Right renal cortex interstitium (tissue), 3 donors: ENCODE results near the gene PYROXD2. TPM values are rescaled to one million over a fixed set of nuclear protein-coding genes. Genes with fewer than 3 reads are reported as not detected.
"Not testable (repeated sequence)": the region's sequence is repeated elsewhere in the genome, so short reads cannot be mapped to it uniquely, and the experiment has no call there.

Source experiments
- DNase-seq, 3 donors: peaks; one replicate each; pipeline ENCODE4 v3.0.0-alpha.2; 2013; ENCODE audit warnings: low read depth in 3 of 3, low spot score in 2 of 3
- polyA plus RNA-seq, 3 donors: library from polyadenylated mRNA; unstranded; fragments of 120-200 nt; gene quantifications; one replicate each; pipeline ENCODE4 v1.2.1, GENCODE V29; 2013; ENCODE audit not compliant: insufficient read length in 3 of 3

PYROXD2 gene
- polyA plus RNA-seq, 3 donors, result 12.6 to 22.7 (median 15.1) TPM

DNA sequence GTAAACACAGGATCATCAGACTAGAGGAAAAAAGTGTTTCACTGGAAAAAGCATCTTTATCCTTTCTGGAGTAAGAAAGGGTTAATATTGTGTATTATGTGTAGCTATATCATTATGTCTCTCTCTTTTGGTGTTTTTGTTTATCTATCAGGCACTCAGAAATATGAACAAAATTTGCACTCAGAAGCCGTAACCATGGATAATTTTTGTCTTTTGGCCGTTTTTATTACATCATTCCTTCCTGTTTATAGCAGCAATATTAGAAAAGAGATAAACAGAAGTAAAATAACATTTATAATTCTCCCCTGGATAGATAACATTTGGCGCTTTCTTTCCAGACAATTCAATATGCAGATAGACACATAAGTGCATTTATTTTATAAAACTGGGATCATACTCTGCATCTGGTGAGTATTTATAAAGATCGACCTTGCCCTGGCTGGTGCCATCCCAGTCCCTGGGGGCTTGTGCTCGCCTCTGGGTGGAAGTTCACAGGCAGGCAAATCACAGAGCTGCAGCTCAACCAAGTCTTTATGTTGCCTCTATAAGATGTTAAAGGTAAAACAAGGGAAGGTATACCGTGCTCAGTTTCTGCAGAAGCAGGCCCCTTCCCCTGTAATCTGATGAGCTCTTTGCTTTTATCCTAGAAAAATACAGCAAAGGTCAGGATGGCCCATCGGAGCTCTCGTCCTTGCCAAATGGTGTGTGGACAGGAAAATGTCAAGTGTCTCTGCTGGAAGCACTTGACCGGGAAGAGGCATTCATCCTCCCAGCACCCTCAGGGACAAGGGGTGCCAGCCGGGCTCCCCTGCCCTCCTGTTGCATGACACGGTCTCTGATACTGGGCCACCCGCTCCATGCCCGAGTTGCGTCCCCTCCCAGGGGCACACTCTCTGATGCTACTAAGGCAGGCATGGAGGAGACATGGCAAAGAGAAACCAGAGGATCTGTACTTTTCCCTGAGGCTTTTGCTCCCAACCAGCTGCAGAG lies 43.9 kb downstream of the PYROXD2 start:
- no peak for DNase-seq

DNA sequence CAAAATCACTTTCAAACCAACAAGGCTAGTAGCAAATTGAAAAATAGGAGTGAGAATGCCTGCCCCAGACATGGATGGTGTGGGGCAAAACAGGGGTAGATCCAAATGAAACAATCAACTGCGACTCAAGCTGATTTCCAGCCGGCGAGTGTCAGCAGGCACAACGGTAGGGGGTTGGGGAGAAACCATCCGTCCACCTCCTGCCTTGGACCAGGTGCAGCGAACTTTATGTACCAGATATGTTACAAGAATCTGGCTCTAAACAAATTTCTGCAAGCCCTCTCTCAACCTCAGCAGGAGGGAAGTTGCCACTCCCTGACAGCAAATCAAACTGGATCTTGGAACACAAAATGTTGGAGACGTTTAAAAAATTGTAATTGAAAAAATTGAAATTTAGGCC lies 45.2 kb downstream of the PYROXD2 start:
- DNase-seq, result no peak

DNA sequence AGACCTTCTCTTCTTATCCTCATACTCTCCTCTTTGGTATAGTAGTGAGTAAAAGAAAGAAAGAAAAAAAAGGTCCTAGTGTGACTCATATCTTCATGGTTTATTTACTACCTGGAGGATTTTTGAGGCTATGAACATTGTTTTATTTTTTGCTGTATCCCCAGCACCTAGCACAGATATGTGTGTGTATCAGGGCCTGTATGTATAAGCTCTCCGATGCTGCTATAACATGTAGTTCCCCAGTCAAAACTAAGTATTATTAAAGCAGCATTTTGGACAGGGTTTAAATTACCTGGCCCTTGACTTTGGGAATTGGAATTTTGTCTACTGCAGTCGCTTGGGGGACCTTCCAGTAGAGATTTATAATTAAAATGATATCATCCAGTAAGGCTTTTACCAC lies 46.3 kb downstream of the PYROXD2 start:
- no peak for DNase-seq

DNA sequence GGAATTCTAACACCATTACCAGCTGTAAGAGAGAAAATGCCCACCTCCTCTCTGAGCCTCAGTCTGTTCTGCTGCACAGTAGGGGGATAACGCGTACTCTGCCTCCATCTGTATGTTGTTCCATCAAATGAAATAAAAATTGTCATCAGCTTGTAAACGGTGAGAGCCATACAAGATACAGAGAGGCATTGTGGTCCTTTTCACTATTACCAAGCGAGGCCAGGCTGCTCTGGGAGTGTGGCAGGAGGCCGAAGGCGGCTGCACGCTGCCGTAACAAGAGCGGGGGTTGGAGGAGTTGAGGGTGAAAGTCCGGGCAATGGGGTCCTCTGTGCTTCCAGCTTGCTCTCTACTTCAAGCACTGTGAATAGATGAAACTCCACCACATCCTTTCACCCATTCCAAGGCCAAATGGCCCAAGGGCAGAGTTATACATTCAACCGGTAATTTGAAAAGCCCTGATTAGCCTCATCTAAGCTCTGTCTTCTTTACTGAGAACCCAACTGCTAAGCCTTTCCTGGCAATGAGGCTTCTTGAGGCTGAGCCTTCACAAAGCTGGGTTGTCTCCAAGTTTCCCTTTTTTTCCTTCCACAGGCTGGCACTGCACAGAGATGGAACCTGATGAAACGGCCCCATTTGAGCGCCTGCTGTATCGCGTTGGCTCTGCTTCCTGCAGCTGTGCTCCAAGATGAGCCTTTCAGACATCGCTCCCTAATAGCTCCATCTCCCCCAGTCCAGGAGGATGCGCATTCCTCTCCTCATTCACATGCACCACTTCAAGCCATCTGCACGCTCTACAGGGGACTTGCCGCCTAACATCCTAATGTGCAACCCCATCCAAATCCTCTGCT lies 47.2 kb downstream of the PYROXD2 start:
- DNase-seq, result no peak

DNA sequence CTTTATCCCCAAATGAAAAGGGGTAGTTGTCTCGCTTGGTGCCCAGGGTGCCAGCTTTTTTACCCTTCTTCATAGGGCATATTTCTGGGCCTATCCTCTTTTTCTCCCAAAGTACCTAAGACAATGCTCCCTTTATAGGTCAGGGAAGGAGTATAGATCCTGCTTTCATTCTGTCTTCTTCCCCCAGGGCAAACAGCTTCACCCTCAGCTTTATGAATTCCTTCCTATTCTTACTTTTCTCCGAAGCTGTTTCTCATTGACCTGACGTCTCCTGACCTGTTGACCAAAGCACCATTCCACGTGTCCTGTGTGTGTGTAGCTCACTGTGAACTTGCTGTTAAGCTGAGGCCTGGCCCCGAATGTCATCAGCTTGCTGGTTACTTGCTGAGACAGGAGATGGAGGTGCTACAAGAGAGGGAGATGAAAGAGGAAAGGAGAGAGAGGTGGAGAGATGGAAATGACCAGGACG lies 48.9 kb downstream of the PYROXD2 start:
- DNase-seq, result no peak

DNA sequence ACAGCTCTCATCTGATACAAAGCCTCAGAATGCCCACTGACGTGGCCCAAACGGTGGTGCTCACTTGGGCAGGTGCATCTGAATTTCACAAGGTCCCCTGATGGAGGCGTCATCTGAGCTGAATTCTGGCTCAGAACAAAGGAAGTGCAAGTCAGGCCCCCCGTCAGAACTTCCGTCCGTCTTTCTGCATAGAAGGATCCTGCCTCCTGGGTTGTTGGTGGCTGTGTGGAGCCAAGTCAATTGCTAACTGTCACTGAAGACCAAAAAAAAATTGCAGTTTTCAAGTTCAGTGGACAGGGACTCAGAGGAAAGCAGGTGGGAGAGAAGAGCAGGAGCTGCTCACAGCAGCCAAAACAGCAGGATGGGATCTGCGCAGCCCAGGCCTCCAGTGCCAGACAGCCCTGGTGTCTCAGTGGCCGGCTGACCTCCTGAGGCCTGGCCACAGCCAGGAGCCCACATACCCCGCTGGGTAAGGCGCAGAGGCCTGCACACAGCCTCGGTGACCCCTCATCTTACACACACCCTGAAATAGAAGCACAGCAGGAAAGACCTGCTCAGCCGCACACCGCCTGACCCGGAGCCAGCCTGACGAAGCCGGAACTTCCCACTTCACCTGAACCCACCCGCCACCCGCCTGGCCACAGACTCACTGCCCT lies 49.4 kb downstream of the PYROXD2 start:
- DNase-seq, result no peak

DNA sequence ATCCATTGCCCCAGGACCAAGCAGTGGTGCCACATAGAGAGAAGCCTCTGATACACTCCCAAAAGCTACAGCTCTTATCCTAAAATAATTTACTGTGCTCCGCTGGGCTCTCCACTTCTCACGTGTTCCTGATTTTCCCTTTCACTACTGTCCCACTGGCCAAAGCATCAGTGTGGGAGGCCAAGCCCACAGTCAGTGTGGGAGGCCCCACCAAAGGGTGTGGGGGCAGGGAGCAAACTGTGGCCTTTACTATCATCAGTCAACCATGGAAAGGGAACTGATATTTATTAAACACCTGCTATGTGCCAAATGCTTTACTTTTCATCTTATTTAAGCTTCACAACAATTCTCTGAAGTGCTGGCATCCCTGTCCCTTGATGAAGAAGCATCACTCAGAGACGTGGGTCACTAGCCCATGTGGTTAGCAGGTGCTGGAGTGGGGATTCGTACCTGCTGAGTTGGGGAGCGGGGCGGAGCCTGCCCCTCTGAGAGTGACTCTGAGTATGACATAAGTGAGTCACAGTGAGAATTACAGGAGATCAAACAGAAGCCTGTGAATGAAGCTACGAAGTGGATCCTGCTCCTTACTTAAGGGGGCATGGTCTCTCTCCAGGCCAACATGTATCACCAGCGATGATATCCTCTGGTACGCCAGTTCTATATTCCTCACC lies 50.4 kb downstream of the PYROXD2 start:
- DNase-seq, result no peak

DNA sequence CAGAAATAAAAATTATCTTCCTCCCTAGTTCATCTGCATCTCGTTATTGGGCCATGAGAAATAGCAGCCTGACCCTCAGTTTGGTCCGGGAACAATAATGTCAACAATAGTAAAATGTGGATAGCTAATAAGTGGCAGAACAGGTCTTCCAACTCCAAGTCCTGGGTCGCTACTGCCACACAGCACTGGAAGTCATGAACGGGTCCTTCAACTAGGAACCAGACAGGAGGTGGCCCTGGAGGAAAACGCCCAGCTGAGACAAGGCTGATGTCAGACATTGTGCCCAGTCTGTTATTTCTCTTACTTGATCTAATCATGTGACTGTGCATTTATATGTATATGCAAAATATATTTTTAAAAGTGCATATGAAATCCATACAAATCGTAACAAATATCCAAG lies 51.8 kb downstream of the PYROXD2 start:
- DNase-seq, result no peak

DNA sequence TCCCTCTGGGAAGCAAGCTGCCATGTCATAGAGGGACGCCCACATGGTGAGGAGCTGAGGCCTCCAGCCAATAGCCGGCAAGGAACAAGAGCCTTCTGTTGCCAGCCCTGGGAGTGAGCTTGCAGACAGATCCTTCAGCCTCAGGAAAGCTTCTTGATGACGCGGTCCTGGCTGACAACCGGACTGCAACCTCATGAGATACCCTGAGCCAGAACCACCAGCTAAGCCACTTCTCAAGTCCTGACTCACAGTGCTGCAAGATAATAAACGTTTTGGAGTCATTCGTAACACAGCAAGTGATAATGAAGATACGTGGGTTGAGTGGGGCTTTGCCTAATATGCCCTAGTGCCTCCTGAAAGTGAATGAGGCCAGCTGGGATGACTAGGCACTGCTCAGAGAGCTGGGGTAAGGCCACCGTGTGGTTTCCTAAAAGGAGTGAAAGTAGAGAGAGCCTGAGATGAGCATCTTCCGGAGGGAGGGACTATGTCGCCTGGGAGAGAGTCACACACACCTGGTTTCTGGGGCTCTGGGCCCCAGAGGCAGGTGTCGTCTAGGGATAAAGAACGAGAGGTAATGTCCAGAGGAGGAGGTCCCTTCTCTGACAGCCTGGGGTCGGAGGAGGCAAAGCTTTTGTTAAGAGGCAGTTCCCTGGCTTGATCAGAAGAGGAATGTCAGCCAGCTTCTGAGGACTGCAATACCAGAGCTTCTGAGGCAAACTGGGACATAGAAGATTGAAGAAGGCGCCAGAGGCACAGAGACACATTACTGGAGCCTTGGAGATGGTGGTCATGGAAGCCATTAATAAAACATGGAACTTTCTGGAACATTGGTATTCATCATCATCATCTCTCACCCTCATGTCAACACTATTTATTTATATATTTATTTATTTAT lies 53.6 kb downstream of the PYROXD2 start:
- DNase-seq, result peak in 1 of 3 donors; percentile 32

DNA sequence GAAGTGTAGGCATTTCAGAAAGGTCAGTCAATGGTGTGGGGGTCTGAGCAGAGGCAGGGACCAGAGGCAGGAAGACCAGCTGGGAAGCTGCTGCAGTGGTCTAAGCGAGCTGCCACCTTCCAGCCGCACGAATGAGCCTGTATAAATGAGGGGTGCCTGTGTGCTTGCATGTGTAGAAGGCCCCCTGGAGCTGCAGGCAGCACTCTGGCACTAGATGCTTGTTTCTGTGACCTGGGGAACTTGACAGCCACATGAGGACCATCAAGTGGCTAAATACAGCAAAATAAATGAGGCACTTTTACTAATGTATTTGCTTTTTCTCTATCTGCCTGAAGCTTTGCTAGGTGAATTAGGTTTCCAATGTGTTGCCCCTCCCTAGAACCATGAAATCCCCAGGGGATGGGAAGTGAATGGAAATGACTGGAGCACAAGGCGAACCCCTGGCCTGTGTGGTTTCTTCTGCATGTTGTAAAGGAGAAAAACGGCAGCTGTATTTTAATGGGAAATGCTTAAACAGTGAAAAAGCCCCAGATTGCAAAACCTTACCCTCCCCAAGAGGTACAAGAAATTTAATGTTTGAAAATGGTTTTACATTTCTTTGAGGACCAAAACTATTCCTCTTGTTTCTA lies 57.7 kb downstream of the PYROXD2 start:
- no peak for DNase-seq

DNA sequence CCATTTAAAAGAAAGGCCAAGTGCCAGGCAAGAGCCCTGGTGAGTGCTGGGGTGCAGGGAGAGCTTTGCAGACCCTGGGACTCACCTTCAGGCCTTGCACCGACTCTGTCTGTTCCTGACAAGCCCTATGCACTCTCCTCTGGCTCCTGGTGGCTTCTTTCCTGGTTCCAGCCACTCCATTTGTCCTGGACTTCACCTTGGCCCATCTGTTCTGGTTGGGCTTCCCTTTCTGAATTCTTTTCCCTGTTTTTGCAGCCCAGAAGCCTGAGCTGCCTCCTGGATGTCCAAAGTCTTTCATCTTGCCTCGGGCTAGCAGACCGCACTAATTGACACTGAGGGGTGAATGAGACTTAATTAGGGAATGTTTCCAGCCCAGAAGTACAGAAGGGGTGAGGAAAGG lies 60.5 kb downstream of the PYROXD2 start:
- DNase-seq, result no peak

DNA sequence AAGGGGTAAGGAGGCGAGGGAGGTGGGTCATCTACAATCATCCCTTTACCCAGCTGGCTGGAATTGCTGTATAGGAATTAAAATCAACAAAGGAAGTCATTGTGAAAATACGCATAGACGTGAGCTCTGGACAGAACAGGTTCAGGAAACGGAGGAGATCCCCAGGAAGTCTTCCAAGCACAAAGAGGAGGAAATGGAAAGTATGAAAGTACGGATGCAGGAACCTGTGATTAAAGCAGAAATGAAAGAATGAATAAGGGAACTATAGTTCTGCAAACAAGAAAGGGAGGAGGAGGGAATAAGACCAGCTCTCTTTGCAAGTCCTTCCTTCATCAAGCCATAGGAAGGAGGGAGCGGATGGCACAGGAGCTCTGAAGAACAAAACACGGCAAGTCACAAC lies 61.8 kb downstream of the PYROXD2 start:
- no peak for DNase-seq

DNA sequence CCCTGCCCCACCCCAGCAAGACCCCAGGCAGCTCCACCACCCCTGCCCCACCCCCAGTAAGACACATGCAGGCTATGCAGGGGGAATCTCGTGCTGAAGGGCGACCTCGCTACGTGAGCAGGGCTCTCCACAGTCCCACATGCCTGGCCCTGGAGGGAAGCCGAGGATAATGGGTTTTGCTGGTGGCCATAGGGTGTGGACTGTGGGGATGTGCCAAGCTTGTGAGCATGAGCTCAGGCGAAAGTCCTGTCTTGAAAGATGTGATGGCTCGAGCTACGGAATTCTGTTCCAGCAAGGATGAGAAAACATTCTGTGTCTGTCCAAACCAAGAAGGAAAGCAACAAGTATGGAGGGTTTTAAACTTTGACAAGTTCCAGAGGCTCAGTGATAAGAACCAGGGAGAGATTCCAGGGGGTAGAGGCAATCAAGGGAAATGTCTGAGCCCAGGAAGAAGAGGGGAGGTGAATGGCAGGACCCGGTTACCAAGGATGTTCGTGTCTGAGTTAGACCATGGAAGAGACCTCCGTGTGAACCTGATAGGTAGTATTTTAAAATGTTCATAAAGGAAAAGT lies 63.1 kb downstream of the PYROXD2 start:
- DNase-seq, result no peak

DNA sequence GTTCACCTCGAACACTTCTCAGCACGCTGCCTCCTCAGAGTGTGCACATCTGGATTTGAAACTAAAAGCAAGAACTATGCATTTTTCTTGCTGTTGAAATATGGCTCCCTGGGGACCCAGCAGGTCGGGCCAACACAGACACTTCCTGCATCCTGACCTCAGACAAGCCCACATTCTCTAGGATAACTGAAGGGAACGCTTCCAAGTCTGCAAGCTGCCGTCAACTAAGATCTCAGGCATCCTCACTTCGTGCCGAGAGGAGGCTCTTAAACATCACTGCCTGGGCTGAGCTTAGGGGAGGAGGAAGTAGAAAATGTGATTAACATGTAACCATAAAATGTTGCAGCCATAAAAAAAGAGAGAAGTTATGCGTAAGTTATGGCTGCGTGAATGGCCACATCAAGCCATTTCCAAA lies 65.5 kb downstream of the PYROXD2 start:
- peak; percentile 49 to 67 (median 65) for DNase-seq

DNA sequence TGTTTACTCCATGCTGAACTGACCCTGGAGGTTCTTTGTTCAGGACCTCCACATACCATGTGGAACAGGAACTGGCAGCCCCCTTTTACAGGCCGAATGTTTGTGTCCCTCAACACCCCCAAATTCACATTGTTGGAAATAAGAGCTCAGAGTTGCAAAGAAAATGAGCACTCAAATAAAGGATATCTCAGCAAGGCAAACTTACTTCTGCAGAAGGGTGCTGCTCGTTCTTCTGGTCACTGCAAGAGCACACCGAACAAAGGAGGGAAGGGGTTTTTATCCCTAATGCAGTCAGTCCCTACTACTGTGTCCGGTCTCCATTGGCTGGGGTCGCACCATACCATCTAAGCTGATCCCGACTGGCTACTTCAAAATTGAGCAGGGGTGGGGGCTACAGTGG lies 68.1 kb downstream of the PYROXD2 start:
- no peak for DNase-seq

DNA sequence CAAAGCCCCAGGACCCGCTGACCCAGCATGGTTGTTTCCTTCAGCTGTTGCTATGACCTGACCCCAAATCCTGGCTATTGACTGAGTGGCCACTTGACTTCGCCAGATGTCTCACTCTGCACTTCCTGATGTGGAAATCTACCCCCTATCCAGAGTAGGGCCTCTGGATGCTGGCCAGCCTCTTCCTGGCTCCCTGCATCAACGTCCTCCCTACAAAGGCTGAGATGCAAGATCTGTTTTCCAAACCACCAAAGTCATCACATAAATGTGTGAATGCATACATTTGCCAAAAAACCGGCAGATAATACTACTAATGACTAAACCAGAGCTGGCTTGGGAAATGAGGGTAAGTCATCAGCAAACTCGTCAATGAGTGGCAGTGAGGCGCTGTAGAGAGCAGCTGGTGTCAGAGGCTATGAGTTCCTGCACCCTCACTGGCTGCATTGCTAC lies 70.4 kb downstream of the PYROXD2 start:
- peak in 1 of 3 donors; percentile 23 for DNase-seq

DNA sequence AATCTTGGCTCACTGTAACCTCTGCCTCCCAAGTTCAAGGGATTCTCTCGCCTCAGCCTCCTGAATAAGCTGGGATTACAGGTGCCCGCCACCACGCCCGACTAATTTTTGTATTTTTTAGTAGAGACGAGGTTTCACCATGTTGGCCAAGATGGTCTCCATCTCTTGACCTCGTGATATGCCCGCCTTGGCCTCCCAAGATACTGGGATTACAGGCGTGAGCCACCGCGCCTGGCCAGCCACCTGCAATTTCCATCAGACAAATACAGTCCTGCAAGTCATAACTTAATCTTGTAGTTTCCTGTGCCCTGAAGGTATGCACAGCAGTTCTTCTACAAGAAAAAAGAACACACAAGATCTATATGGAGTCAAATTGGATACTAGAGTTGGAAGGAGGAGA lies 73.3 kb downstream of the PYROXD2 start:
- DNase-seq, result not testable (repeated sequence)

DNA sequence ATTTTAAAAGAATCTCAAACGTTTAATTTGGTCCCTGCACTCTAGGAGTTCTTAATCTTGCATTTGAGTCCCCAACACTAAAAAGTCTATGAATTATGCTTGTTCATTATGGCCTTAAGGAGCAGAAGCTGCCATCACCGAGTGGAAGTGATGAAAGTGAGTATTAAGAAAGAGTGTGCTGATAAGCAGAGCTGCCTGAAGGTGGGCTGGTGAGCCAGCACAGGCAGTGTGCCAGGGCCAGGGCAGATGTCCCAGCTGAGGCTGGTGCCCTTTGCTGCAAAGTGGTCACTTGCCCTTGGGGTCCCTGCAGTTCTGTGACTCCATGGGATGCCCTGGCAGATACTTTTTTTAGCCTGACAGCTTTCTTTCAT lies 74.1 kb downstream of the PYROXD2 start:
- no peak for DNase-seq
